Measurements from ENCODE around the gene CCDC186.

Gene CCDC186

DNA sequence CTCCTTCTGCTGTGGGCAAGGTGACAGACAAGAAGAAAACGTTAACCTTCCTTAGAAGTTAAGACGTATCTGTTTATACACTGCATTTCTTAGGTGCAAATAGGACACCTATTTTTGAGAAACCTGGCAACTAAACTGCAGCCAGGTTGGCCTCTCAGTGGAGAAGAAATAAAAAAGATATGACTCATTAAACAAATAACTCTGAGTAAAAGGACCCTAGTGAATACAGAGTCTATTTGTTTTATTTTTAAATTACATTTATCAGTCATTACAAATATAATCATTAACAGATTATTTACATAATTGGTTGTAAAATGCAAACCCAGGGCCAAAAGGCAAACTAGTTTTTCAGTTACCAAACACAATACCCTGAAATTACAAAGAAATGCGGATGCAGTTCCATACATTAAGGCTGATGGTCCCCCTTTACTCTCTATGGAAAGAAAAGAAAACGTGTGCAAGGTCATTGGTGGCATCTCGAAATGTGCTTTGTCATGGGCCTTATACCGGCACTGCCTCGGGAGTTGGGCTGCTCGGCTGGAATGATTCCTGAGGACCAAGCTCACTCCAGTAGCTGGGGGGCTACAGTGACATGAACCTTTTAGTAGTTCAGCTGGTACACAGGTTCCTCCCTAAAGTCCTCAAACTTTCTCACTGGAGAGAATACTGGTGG lies 92.0 kb downstream of the CCDC186 start:
- no peak overlapping the region for H3K4me3 ChIP-seq (ENCODE audit: low read depth, low read length)
- no peak for DNase-seq (ENCODE audit: low read depth)
- TF ChIP-seq, protein P1, sequence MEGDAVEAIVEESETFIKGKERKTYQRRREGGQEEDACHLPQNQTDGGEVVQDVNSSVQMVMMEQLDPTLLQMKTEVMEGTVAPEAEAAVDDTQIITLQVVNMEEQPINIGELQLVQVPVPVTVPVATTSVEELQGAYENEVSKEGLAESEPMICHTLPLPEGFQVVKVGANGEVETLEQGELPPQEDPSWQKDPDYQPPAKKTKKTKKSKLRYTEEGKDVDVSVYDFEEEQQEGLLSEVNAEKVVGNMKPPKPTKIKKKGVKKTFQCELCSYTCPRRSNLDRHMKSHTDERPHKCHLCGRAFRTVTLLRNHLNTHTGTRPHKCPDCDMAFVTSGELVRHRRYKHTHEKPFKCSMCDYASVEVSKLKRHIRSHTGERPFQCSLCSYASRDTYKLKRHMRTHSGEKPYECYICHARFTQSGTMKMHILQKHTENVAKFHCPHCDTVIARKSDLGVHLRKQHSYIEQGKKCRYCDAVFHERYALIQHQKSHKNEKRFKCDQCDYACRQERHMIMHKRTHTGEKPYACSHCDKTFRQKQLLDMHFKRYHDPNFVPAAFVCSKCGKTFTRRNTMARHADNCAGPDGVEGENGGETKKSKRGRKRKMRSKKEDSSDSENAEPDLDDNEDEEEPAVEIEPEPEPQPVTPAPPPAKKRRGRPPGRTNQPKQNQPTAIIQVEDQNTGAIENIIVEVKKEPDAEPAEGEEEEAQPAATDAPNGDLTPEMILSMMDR (IDR thresholded peaks at IDR 0.05; ENCODE audit: low read depth, low read length, missing control alignments), result no peak
- in situ Hi-C loops (cut with HindIII; ENCODE audit: low sequenced_read_pairs), result no loop called here

DNA sequence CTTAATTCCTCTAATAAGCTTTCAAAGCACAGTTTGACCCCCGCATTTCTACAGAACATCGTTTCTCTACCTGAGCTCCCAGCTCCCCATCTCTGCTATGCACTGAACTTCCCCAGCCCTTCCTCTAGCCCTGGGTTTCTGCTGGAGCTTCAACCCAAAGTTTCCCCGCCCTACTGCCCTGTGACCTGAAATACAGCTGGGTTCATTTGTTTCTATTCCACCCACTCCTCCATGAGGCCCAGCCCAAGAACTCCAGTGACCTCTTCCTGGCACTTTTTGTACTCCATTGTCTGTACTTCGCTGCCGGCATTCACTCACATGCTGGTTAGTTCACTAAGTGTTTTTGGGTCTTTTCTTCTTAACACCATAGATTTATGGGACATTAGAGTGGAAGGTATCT lies 94.6 kb downstream of the CCDC186 start:
- TF ChIP-seq, protein P1 (IDR thresholded peaks at IDR 0.05; ENCODE audit: low read depth, low read length, missing control alignments), result no peak
- DNase-seq (ENCODE audit: low read depth), result no peak
- in situ Hi-C loops (cut with HindIII; ENCODE audit: low sequenced_read_pairs), result no loop called here
- no peak overlapping the region for H3K4me3 ChIP-seq (ENCODE audit: low read depth, low read length)

DNA sequence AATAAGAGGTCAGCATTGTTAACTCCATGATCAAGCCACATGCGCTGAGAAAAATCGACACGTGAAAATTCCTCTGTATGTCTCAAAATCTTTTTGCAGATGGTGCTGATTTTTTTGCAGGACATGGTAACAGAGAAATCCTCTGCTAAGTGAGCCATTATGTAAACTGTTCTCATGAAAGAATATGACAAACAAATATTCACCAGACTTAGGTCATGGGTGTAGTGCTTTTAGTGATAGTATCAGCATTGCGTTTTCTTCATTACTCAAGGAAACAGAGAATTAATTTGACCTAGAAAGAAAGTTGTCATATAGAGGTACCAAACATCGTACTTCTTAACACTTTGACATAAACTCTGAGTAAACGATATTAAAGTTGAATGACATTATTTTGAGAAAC lies 95.7 kb downstream of the CCDC186 start:
- DNase-seq (ENCODE audit: low read depth), result no peak
- in situ Hi-C loops (cut with HindIII; ENCODE audit: low sequenced_read_pairs), result no loop called here
- TF ChIP-seq, protein P1 (IDR thresholded peaks at IDR 0.05; ENCODE audit: low read depth, low read length, missing control alignments), result no peak
- H3K4me3 ChIP-seq (ENCODE audit: low read depth, low read length), result no peak overlapping the region

DNA sequence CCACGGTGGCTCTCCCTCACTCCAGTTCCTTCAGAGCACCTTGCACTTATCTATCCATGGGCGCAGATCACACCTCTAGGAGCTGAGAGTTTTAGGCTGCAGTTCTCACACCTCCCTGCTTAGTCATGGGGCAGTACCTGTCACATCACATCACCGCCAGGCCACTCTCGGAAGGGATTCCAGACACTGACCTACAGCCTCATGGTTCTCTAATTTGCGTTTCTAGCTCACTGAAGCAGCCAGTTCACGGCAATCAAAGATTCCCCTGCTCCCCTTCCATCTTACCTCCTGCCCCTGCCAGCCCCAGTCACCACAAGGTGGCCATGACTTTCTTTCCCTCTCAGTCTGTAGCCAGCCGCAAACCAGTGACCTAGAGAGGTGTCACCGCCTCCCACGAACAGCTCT lies 96.2 kb downstream of the CCDC186 start:
- no peak for DNase-seq (ENCODE audit: low read depth)
- TF ChIP-seq, protein P1 (IDR thresholded peaks at IDR 0.05; ENCODE audit: low read depth, low read length, missing control alignments), result no peak
- in situ Hi-C loops (cut with HindIII; ENCODE audit: low sequenced_read_pairs), result no loop called here
- H3K4me3 ChIP-seq (ENCODE audit: low read depth, low read length), result no peak overlapping the region

DNA sequence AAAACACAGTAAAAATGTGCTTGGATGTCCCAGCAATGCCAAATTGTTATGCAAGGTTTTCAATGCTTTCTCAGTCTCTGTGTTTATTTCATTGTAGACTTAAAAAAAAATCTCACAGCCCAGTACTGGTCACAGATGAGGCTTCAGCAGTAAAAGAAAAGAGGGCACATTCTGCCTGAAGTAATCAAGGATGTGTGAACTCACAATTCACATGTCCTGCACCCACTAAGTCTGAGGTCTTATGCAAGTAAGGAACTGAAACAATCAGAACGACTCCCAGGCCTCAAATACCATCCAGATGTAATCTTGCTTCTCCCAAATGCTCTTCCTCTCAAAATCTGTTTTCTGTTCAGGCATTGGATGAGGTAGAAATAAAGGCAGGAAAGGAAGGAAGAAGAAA lies 96.7 kb downstream of the CCDC186 start:
- in situ Hi-C loops (cut with HindIII; ENCODE audit: low sequenced_read_pairs), result no loop called here
- DNase-seq (ENCODE audit: low read depth), result no peak
- TF ChIP-seq, protein P1 (IDR thresholded peaks at IDR 0.05; ENCODE audit: low read depth, low read length, missing control alignments), result no peak
- H3K4me3 ChIP-seq (ENCODE audit: low read depth, low read length), result no peak overlapping the region

DNA sequence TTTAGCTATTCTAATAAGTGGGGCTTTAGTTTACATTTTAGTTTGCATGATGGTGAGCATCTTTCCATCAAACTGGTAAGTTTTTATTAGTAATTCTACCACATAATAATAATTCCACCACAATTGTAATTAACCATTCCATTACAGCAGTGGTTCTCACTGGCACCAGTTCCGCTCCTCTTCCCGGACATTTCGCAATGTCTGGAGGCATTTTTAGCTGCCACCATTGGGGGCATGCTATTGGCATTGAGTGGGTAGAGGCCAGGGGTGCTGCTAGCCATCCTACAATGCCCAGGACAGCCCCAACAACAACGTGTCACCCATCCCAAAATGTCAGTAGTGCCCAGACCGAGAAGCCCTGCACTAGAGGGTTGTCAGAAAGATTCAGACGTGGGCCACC lies 98.9 kb downstream of the CCDC186 start:
- TF ChIP-seq, protein P1 (IDR thresholded peaks at IDR 0.05; ENCODE audit: low read depth, low read length, missing control alignments), result no peak
- H3K4me3 ChIP-seq (ENCODE audit: low read depth, low read length), result no peak overlapping the region
- no peak for DNase-seq (ENCODE audit: low read depth)
- in situ Hi-C loops (cut with HindIII; ENCODE audit: low sequenced_read_pairs), result no loop called here

All from astrocyte of the cerebellum (primary cell).